ENCODE results near the gene PHOSPHO2.

PHOSPHO2 gene

GRCh38 chr2:169711751-169712509 lies 17.7 kb downstream of the PHOSPHO2 start:
- Histone ChIP-seq H3K4me3 (ENCODE audit: low read length) (no peak overlapping the region), H3K9ac (ENCODE audit: low read length) (no peak overlapping the region), H3K27ac (ENCODE audit: low read depth, low read length) (no peak overlapping the region), H3K4me1 (ENCODE audit: control insufficient read depth, insufficient read depth, low read length) (peaks cover 19% of the 10 kb centered on the region), H3K27me3 (ENCODE audit: control insufficient read depth, insufficient read depth, low read length) (no peaks in the 10 kb centered on the region), H3K36me3 (ENCODE audit: control insufficient read depth, insufficient read depth, low read length) (no peaks in the 10 kb centered on the region)

GRCh38 chr2:169712791-169713227 lies 18.5 kb downstream of the PHOSPHO2 start:
- Histone ChIP-seq H3K27ac (ENCODE audit: low read depth, low read length) (no peak overlapping the region), H3K36me3 (ENCODE audit: control insufficient read depth, insufficient read depth, low read length) (no peaks in the 10 kb centered on the region), H3K4me1 (ENCODE audit: control insufficient read depth, insufficient read depth, low read length) (peaks cover 26% of the 10 kb centered on the region), H3K9ac (ENCODE audit: low read length) (no peak overlapping the region), H3K4me3 (ENCODE audit: low read length) (peak overlapping the region; percentile 10), H3K27me3 (ENCODE audit: control insufficient read depth, insufficient read depth, low read length) (no peaks in the 10 kb centered on the region)

GRCh38 chr2:169713331-169713730 lies 19.1 kb downstream of the PHOSPHO2 start:
- H3K27me3 ChIP-seq (ENCODE audit: control insufficient read depth, insufficient read depth, low read length), result no peaks in the 10 kb centered on the region

GRCh38 chr2:169714699-169715098 lies 20.4 kb downstream of the PHOSPHO2 start:
- H3K36me3 ChIP-seq (ENCODE audit: control insufficient read depth, insufficient read depth, low read length), result no peaks in the 10 kb centered on the region
- no peaks in the 10 kb centered on the region for H3K27me3 ChIP-seq (ENCODE audit: control insufficient read depth, insufficient read depth, low read length)
- H3K4me3 ChIP-seq (ENCODE audit: low read length), result no peak overlapping the region
- peaks cover 27% of the 10 kb centered on the region for H3K4me1 ChIP-seq (ENCODE audit: control insufficient read depth, insufficient read depth, low read length)
- no peak overlapping the region for H3K9ac ChIP-seq (ENCODE audit: low read length)
- no peak overlapping the region for H3K27ac ChIP-seq (ENCODE audit: low read depth, low read length)

More at GRCh38 chr2:169713331-169713730, 19.1 kb downstream of the PHOSPHO2 start:
- no peak overlapping the region for H3K9ac ChIP-seq (ENCODE audit: low read length)
- peak overlapping the region; percentile 10 for H3K4me3 ChIP-seq (ENCODE audit: low read length)
- peaks cover 27% of the 10 kb centered on the region for H3K4me1 ChIP-seq (ENCODE audit: control insufficient read depth, insufficient read depth, low read length)
- no peaks in the 10 kb centered on the region for H3K36me3 ChIP-seq (ENCODE audit: control insufficient read depth, insufficient read depth, low read length)
- no peak overlapping the region for H3K27ac ChIP-seq (ENCODE audit: low read depth, low read length)

DNA sequence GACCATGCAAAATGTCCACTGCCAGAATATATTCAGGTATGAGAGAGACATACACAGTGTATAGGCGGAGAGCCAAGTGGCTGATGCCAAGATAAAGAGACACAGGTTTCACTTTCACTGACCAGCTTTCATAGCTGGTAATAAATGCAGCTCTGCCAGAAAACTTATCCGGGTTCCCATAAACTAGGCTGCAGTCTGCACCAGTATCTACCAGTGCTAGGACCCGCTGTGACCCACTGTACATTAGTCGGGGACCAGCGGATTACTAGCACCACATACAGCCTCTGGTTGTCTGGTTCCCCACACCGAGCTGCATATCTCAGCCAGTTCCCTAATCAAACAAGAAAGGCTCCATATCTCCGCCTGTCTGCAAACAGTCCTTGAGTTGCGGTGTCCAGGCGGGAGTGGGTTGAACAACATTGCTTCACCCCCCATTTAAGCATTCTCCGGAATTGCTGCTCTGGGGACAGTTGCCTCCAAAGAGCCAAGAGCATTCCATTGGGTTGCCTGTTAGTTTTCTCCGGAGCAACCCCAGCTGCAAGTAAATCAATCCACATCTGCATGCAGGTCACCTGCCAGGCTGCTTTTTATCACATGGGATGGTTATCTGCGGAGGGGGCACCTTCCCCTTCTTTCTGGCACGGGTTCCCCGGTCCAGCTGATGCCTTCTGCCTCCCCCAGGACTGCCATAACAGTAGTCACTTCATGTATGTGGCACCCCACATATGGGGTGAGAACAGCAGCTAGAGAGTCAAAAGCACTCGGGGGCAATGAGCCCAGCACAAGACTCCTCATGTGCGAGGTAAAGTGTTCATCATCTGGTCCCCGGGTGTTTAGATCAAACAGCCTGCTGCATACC lies 21.3 kb downstream of the PHOSPHO2 start:
- Histone ChIP-seq H3K4me3 (ENCODE audit: low read length) (peak overlapping the region; percentile 65), H3K27ac (ENCODE audit: low read depth, low read length) (peak overlapping the region; percentile 50), H3K27me3 (ENCODE audit: control insufficient read depth, insufficient read depth, low read length) (no peaks in the 10 kb centered on the region), H3K36me3 (ENCODE audit: control insufficient read depth, insufficient read depth, low read length) (no peaks in the 10 kb centered on the region), H3K4me1 (ENCODE audit: control insufficient read depth, insufficient read depth, low read length) (peaks cover 27% of the 10 kb centered on the region), H3K9ac (ENCODE audit: low read length) (no peak overlapping the region)

- Histone ChIP-seq H3K27ac (ENCODE audit: low read depth, low read length) (peak overlapping the region; percentile 77), H3K9ac (ENCODE audit: low read length) (no peak overlapping the region), H3K27me3 (ENCODE audit: control insufficient read depth, insufficient read depth, low read length) (no peaks in the 10 kb centered on the region), H3K4me1 (ENCODE audit: control insufficient read depth, insufficient read depth, low read length) (peaks cover 27% of the 10 kb centered on the region), H3K4me3 (ENCODE audit: low read length) (peak overlapping the region; percentile 65), H3K36me3 (ENCODE audit: control insufficient read depth, insufficient read depth, low read length) (no peaks in the 10 kb centered on the region)
Measured at GRCh38 chr2:169716238-169716886, 22.1 kb downstream of the PHOSPHO2 start.

- Histone ChIP-seq H3K27me3 (ENCODE audit: control insufficient read depth, insufficient read depth, low read length) (no peaks in the 10 kb centered on the region), H3K9ac (ENCODE audit: low read length) (no peak overlapping the region), H3K27ac (ENCODE audit: low read depth, low read length) (peak overlapping the region; percentile 77), H3K4me3 (ENCODE audit: low read length) (peak overlapping the region; percentile 54), H3K4me1 (ENCODE audit: control insufficient read depth, insufficient read depth, low read length) (peaks cover 27% of the 10 kb centered on the region), H3K36me3 (ENCODE audit: control insufficient read depth, insufficient read depth, low read length) (no peaks in the 10 kb centered on the region)
Measured at GRCh38 chr2:169716938-169717690, 22.8 kb downstream of the PHOSPHO2 start.

- Histone ChIP-seq H3K36me3 (ENCODE audit: control insufficient read depth, insufficient read depth, low read length) (no peaks in the 10 kb centered on the region), H3K9ac (ENCODE audit: low read length) (no peak overlapping the region), H3K27ac (ENCODE audit: low read depth, low read length) (peak overlapping the region; percentile 77), H3K4me1 (ENCODE audit: control insufficient read depth, insufficient read depth, low read length) (peaks cover 27% of the 10 kb centered on the region), H3K4me3 (ENCODE audit: low read length) (no peak overlapping the region), H3K27me3 (ENCODE audit: control insufficient read depth, insufficient read depth, low read length) (no peaks in the 10 kb centered on the region)
Measured at GRCh38 chr2:169717691-169718063, 23.4 kb downstream of the PHOSPHO2 start.

DNA sequence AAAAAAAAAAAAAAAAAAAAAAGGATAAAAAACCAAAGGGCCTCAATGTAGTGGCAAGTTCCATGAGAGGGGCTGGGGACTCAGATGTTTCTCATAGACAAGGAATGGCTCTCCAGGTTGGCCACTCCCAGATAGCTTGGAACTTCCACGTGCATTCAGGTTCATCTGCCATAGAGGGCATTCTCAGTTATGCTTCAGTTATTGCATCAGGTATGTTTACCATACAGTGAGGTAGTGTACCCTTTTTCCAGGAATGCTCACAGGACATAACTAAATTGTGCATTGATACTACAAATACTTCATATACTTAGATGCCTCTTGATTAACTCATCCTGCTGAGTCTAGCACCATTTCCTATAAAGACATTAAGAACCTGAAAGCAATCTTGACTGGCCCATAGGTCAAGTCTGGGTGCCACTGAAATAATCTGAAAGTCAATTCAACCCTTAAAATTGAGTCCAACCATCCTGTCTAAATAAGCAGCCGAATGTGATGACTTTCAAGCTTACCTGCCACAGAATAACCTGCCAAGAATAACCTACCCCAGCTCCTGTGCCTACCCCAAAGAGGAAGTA lies 24.7 kb downstream of the PHOSPHO2 start:
- Histone ChIP-seq H3K4me1 (ENCODE audit: control insufficient read depth, insufficient read depth, low read length) (peaks cover 27% of the 10 kb centered on the region), H3K4me3 (ENCODE audit: low read length) (no peak overlapping the region), H3K27me3 (ENCODE audit: control insufficient read depth, insufficient read depth, low read length) (no peaks in the 10 kb centered on the region), H3K36me3 (ENCODE audit: control insufficient read depth, insufficient read depth, low read length) (no peaks in the 10 kb centered on the region), H3K27ac (ENCODE audit: low read depth, low read length) (no peak overlapping the region), H3K9ac (ENCODE audit: low read length) (no peak overlapping the region)

- no peak overlapping the region for H3K4me3 ChIP-seq (ENCODE audit: low read length)
- peaks cover 14% of the 10 kb centered on the region for H3K4me1 ChIP-seq (ENCODE audit: control insufficient read depth, insufficient read depth, low read length)
- H3K27ac ChIP-seq (ENCODE audit: low read depth, low read length), result no peak overlapping the region
- H3K27me3 ChIP-seq (ENCODE audit: control insufficient read depth, insufficient read depth, low read length), result no peaks in the 10 kb centered on the region
- H3K36me3 ChIP-seq (ENCODE audit: control insufficient read depth, insufficient read depth, low read length), result no peaks in the 10 kb centered on the region
- H3K9ac ChIP-seq (ENCODE audit: low read length), result no peak overlapping the region
Measured at GRCh38 chr2:169721016-169721415, 26.7 kb downstream of the PHOSPHO2 start.

DNA sequence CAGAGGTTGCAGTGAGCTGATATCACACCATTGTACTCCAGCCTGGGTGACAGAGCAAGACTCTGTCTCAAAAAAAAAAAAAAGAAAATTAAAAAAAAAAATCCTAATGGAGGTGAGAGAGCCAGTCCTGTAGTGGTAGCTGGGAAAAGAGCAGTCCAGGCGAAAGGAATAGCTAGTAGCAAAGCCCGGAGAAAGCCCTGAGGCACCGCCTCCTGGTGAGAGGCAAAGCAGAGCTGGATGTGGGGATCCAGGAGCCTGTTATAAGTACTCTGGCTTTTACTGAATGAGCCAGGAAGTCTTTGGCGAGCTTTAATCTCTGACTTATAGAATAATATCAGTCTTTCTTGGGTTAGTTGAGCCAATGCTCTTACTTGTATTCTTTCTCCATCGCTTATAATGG lies 32.8 kb downstream of the PHOSPHO2 start:
- no peak overlapping the region for H3K9ac ChIP-seq (ENCODE audit: low read length)
- H3K27ac ChIP-seq (ENCODE audit: low read depth, low read length), result no peak overlapping the region
- H3K36me3 ChIP-seq (ENCODE audit: control insufficient read depth, insufficient read depth, low read length), result no peaks in the 10 kb centered on the region
- no peak overlapping the region for H3K4me3 ChIP-seq (ENCODE audit: low read length)
- H3K27me3 ChIP-seq (ENCODE audit: control insufficient read depth, insufficient read depth, low read length), result no peaks in the 10 kb centered on the region
- no peaks in the 10 kb centered on the region for H3K4me1 ChIP-seq (ENCODE audit: control insufficient read depth, insufficient read depth, low read length)
